NCI-H226 (cell line): ENCODE measurements around the gene KLK15.

Source experiments
- DNase-seq: peaks from one replicate; pipeline ENCODE4 v3.0.0-alpha.2; 2015

Gene KLK15

DNA sequence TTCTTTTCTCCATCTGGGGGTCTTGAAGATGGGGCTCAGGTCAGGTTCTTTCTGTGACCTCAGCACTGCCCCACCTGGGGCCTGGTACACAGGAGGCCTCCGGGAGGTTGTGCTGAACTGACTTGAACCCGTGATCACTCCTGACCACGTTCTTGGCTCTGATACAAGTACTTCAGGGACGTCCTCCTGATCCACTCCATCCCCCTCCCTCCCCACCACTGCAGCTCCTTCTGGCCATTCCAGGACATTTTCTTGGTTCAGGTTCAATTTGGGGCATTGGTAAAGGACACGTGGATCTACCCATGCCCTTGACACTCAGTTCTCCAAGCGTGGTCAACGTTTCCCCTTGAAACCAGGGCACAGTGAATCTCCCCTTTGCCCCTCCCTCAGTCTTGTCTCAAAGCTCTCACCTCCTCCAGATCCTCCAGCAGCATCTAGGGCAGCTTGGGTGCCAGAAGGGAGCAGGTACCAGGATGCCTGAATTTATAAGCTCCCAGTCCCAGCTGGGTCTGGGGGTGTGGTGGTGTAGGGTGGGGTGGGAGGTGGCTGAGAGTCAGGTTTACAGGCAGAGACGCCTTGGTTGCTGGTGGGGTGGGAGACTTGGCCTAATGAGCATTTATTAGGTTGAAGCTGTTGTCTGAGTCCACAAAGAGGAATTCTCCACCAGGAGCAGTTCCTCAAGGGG, at the start of gene KLK15:
TSS of gene KLK15 (minus strand) at position 458 of the 685 bp plus-strand sequence. CDS start 2,082 bp downstream, outside the sequence.
- DNase-seq, result no peak

GRCh38 chr19:50882188-50882587, 48.8 kb upstream of the KLK15 start:
- DNase-seq, result no peak

GRCh38 chr19:50880241-50880640, 46.9 kb upstream of the KLK15 start:
- DNase-seq, result no peak

DNA sequence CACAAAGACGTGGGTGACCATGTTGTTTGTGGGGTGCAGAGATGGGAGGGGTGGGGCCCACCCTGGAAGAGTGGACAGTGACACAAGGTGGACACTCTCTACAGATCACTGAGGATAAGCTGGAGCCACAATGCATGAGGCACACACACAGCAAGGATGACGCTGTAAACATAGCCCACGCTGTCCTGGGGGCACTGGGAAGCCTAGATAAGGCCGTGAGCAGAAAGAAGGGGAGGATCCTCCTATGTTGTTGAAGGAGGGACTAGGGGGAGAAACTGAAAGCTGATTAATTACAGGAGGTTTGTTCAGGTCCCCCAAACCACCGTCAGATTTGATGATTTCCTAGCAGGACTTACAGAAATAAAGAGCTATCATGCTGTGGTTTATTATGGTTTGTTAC, 45.5 kb upstream of the KLK15 start:
- no peak for DNase-seq

DNA sequence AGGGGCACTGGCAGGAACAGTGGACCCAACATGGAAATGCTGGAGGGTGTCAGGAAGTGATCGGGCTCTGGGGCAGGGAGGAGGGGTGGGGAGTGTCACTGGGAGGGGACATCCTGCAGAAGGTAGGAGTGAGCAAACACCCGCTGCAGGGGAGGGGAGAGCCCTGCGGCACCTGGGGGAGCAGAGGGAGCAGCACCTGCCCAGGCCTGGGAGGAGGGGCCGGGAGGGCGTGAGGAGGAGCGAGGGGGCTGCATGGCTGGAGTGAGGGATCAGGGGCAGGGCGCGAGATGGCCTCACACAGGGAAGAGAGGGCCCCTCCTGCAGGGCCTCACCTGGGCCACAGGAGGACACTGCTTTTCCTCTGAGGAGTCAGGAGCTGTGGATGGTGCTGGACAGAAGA, 44.0 kb upstream of the KLK15 start:
- no peak for DNase-seq

DNA sequence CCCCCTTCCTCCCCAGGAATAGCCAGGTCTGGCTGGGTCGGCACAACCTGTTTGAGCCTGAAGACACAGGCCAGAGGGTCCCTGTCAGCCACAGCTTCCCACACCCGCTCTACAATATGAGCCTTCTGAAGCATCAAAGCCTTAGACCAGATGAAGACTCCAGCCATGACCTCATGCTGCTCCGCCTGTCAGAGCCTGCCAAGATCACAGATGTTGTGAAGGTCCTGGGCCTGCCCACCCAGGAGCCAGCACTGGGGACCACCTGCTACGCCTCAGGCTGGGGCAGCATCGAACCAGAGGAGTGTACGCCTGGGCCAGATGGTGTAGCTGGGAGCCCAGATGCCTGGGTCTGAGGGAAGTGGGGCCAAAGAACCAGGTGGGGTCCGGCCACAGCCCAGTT, 43.1 kb upstream of the KLK15 start:
- DNase-seq, result no peak

GRCh38 chr19:50875795-50876422, 42.5 kb upstream of the KLK15 start:
- no peak for DNase-seq

DNA sequence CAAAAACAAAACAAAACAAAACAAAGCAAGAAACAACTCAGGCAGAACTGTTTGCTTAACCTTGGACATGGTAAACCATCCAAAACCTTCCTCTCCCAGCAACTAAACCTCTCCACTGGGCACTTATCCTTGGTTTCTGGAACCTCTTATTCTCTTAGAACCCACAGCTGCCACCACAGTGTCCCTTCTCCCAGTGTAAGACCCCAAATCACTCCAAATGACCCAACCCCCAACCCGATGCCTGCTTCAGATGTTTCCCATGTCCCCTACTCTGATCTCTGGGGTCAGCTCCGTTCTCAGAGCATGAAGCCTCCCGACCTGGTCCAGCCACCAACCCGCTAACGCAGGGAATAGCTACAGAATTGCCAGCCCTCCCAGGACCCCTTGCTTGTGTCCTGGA, 40.8 kb upstream of the KLK15 start:
- DNase-seq, result no peak

DNA sequence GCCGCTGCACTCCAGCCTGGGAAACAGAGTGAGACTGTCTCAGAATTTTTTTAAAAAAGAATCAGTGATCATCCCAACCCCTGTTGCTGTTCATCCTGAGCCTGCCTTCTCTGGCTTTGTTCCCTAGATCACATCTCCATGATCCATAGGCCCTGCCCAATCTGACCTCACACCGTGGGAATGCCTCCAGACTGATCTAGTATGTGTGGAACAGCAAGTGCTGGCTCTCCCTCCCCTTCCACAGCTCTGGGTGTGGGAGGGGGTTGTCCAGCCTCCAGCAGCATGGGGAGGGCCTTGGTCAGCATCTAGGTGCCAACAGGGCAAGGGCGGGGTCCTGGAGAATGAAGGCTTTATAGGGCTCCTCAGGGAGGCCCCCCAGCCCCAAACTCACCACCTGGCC, 39.7 kb upstream of the KLK15 start, which contains the start of gene KLK2:
TSS of gene KLK2 (plus strand) at position 384 of the 400 bp plus-strand sequence. CDS start 35 bp downstream, outside the sequence.
- peak; percentile 13 for DNase-seq

DNA sequence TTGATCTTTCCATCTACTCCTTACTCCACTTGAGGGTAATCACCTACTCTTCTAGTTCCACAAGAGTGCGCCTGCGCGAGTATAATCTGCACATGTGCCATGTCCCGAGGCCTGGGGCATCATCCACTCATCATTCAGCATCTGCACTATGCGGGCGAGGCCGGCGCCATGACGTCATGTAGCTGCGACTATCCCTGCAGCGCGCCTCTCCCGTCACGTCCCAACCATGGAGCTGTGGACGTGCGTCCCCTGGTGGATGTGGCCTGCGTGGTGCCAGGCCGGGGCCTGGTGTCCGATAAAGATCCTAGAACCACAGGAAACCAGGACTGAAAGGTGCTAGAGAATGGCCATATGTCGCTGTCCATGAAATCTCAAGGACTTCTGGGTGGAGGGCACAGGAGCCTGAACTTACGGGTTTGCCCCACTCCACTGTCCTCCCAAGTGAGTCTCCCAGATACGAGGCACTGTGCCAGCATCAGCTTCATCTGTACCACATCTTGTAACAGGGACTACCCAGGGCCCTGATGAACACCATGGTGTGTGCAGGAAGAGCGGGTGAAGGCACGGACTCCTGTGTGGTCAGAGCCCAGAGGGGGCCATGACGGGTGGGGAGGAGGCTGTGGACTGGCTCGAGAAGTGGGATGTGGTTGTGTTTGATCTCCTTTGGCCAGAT, 37.2 kb upstream of the KLK15 start:
- DNase-seq, result no peak

- no peak for DNase-seq
Observed at GRCh38 chr19:50869479-50869878, 36.1 kb upstream of the KLK15 start.

DNA sequence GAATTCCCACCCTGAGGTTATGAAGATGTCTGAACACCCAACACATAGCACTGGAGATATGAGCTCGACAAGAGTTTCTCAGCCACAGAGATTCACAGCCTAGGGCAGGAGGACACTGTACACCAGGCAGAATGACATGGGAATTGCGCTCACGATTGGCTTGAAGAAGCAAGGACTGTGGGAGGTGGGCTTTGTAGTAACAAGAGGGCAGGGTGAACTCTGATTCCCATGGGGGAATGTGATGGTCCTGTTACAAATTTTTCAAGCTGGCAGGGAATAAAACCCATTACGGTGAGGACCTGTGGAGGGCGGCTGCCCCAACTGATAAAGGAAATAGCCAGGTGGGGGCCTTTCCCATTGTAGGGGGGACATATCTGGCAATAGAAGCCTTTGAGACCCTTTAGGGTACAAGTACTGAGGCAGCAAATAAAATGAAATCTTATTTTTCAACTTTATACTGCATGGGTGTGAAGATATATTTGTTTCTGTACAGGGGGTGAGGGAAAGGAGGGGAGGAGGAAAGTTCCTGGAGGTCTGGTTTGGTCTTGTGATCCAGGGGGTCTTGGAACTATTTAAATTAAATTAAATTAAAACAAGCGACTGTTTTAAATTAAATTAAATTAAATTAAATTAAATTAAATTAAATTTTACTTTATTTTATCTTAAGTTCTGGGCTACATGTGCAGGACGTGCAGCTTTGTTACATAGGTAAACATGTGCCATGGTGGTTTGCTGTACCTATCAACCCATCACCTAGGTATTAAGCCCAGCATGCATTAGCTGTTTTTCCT, 28.3 kb upstream of the KLK15 start:
- DNase-seq, result no peak

GRCh38 chr19:50861010-50861409, 27.6 kb upstream of the KLK15 start:
- no peak for DNase-seq

- no peak for DNase-seq
Observed at GRCh38 chr19:50859849-50860248, 26.5 kb upstream of the KLK15 start.

GRCh38 chr19:50858886-50859285, 25.5 kb upstream of the KLK15 start:
- DNase-seq, result no peak

GRCh38 chr19:50857366-50857765, 24.0 kb upstream of the KLK15 start:
- no peak for DNase-seq

DNA sequence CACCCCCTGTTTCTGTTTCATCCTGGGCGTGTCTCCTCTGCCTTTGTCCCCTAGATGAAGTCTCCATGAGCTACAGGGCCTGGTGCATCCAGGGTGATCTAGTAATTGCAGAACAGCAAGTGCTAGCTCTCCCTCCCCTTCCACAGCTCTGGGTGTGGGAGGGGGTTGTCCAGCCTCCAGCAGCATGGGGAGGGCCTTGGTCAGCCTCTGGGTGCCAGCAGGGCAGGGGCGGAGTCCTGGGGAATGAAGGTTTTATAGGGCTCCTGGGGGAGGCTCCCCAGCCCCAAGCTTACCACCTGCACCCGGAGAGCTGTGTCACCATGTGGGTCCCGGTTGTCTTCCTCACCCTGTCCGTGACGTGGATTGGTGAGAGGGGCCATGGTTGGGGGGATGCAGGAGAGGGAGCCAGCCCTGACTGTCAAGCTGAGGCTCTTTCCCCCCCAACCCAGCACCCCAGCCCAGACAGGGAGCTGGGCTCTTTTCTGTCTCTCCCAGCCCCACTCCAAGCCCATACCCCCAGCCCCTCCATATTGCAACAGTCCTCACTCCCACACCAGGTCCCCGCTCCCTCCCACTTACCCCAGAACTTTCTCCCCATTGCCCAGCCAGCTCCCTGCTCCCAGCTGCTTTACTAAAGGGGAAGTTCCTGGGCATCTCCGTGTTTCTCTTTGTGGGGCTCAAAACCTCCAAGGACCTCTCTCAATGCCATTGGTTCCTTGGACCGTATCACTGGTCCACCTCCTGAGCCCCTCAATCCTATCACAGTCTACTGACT, 21.4 kb upstream of the KLK15 start, which contains the start of gene KLK3:
TSS of gene KLK3 (plus strand) at position 280 of the 775 bp plus-strand sequence. CDS start at position 321, 41 bp downstream.
- no peak for DNase-seq

GRCh38 chr19:50851620-50852019, 18.2 kb upstream of the KLK15 start:
- no peak for DNase-seq

GRCh38 chr19:50850738-50851137, 17.4 kb upstream of the KLK15 start:
- DNase-seq, result no peak

DNA sequence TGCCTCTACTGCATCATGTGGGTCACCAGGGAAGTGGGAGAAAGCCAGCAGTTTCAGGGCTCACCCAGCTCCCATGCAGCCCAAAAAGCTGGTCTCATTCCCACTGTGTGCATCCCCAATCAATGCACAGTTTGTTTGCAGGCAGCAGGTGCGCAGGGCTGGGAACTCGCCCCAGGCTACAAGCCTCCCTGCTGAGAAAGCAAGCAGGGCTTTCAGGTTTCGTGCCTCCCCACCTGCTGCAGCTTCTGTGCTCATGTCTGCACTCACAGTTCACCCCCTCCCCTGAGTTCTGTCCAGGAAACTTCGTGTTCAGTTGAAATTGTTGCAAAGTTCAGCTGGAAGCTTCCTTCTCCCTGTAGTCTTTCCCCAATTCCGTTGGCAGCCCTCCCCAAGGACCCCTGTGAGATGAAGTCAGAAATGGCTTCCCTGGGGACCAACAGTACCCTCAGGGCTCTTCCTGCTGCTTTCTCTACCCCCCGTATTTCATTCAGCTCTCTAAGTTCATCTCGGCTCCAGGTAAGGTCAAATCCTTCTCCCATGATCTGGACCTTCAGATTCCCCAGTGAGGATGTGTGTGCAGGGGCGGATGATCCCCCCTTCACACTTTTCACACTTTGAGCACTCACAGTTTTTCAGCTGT, 11.0 kb upstream of the KLK15 start:
- no peak for DNase-seq

GRCh38 chr19:50843701-50844221, 10.4 kb upstream of the KLK15 start:
- DNase-seq, result no peak

- no peak for DNase-seq
Observed at GRCh38 chr19:50843205-50843604, 9.8 kb upstream of the KLK15 start.
